Peyer's patch (tissue), 4 donors: Measurements from ENCODE around the gene COX4I1. TPM values are rescaled to one million over a fixed set of nuclear protein-coding genes. Genes with fewer than 3 reads are reported as not detected.
A peak's percentile ranks its signal among the peaks of the same experiment; 100 is the strongest.

Experiments
- DNase-seq, 3 donors: peaks; one replicate each; pipeline ENCODE4 v3.0.0-alpha.2; 2017 to 2019
- H3K27ac ChIP-seq, 4 donors: fragments of 200-600 bp; sonication (generic); one replicate each; pipeline ENCODE4 v1.5.1; 2016 to 2019
- H3K27me3 ChIP-seq, 2 donors: fragments of 200-600 bp; sonication (generic); one replicate each; pipeline ENCODE4 v1.5.1; 2019
- H3K36me3 ChIP-seq, 3 donors: fragments of 200-600 bp; sonication (generic); one replicate each; pipeline ENCODE4 v1.5.1; 2016 to 2019
- H3K4me1 ChIP-seq, 4 donors: fragments of 200-600 bp; sonication (generic); one replicate each; pipeline ENCODE4 v1.5.1; 2016 to 2019
- H3K4me3 ChIP-seq, 4 donors: fragments of 200-600 bp; sonication (generic); 1 replicate in 3 of 4; 2 replicates in 1 of 4; pipeline ENCODE4 v1.5.1; 2016 to 2019; ENCODE audit warnings: mild to moderate bottlenecking in 1 of 4
- H3K9me3 ChIP-seq, 4 donors: fragments of 200-600 bp; sonication (generic); one replicate each; pipeline ENCODE4 v1.5.1; 2016 to 2019; ENCODE audit warnings: mild to moderate bottlenecking in 1 of 4
- CTCF ChIP-seq, 6 experiments: fragments of 450-650 bp in 4 of 6; fragments of 200-600 bp in 2 of 6; sonication (generic) in 1 of 6; IDR thresholded peaks; one replicate each; pipeline ENCODE4 v1.5.1; 2017 to 2019; ENCODE audit warnings: antibody characterized with exemption in 6 of 6, mild to moderate bottlenecking in 3 of 6, moderate library complexity in 1 of 6
- POLR2A ChIP-seq, 2 donors: fragments of 450-650 bp; IDR thresholded peaks; one replicate each; pipeline ENCODE4 v1.5.1; 2017; ENCODE audit warnings: antibody characterized with exemption in 2 of 2, mild to moderate bottlenecking in 2 of 2, moderate library complexity in 2 of 2
- total RNA-seq, 4 donors: library from RNA; depleted of rRNA; stranded (reverse); fragments of >200 nt; gene quantifications; one replicate each; pipeline ENCODE4 v1.1.0, GENCODE V29; 2016

The COX4I1 gene
- total RNA-seq, 4 donors from 2014 or later, result 377 to 758 (median 713) TPM

- Histone ChIP-seq H3K27me3 (peaks cover 0 to 15% of the 10 kb centered on the region in 2 donors), H3K4me1 (peaks cover 4 to 30% (median 17%) of the 10 kb centered on the region in 4 donors), H3K4me3 (peak overlapping the region in 1 of 4 donors; percentile 77), H3K27ac (peak overlapping the region in 1 of 4 donors; percentile 81), H3K36me3 (no peaks in the 10 kb centered on the region), H3K9me3 (no peaks in the 10 kb centered on the region)
- TF ChIP-seq CTCF (IDR thresholded peaks at IDR 0.05) (no peak), POLR2A (IDR thresholded peaks at IDR 0.05) (no peak)
- DNase-seq, result no peak
Observed at GRCh38 chr16:85751698-85752501, 47.6 kb upstream of the COX4I1 start.

GRCh38 chr16:85752511-85753420 is 46.7 kb upstream of the COX4I1 start:
- Histone ChIP-seq H3K9me3 (no peaks in the 10 kb centered on the region), H3K27ac (peak overlapping the region in 1 of 4 donors; percentile 84), H3K4me1 (peaks cover 4 to 30% (median 19%) of the 10 kb centered on the region in 4 donors), H3K27me3 (peaks cover 0 to 15% of the 10 kb centered on the region in 2 donors), H3K36me3 (no peaks in the 10 kb centered on the region), H3K4me3 (no peak overlapping the region)
- TF ChIP-seq POLR2A (IDR thresholded peaks at IDR 0.05), result no peak
- TF ChIP-seq CTCF (IDR thresholded peaks at IDR 0.05), result peak in 1 of 6 experiments; percentile 20
- peak in 2 of 3 donors; percentile 47 to 64 for DNase-seq

DNA sequence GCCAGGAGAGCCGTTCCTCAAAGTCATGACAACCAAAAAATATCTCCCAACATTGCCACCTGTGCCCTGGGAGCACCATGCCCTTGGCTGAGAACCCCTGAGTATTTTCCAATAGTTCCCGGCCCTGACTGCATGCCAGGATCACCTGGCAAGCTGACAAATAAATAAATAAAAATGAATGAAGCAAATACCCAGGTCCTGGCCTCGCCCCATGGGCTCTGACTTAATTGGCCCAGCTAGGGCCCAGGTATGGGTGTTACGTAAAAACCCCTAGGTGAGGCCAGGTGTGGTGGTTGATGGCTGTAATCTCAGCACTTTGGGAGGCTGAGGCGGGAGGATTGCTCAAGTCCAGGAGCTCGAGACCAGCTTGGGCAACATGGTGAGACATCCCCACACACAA is 45.9 kb upstream of the COX4I1 start:
- Histone ChIP-seq H3K27ac (peak overlapping the region in 1 of 4 donors; percentile 84), H3K4me3 (no peak overlapping the region), H3K4me1 (peaks cover 4 to 31% (median 21%) of the 10 kb centered on the region in 4 donors), H3K36me3 (no peaks in the 10 kb centered on the region), H3K9me3 (no peaks in the 10 kb centered on the region), H3K27me3 (peaks cover 0 to 15% of the 10 kb centered on the region in 2 donors)
- TF ChIP-seq CTCF (IDR thresholded peaks at IDR 0.05) (no peak), POLR2A (IDR thresholded peaks at IDR 0.05) (no peak)
- no peak for DNase-seq

- Histone ChIP-seq H3K36me3 (no peaks in the 10 kb centered on the region), H3K4me3 (no peak overlapping the region), H3K9me3 (no peaks in the 10 kb centered on the region), H3K27ac (peak overlapping the region in 1 of 4 donors; percentile 84), H3K27me3 (peaks cover 0 to 15% of the 10 kb centered on the region in 2 donors), H3K4me1 (peaks cover 4 to 34% (median 21%) of the 10 kb centered on the region in 4 donors)
- DNase-seq, result peak in 1 of 3 donors; percentile 39
- no peak for TF ChIP-seq POLR2A (IDR thresholded peaks at IDR 0.05)
- no peak for TF ChIP-seq CTCF (IDR thresholded peaks at IDR 0.05)
Observed at GRCh38 chr16:85753976-85754375, 45.5 kb upstream of the COX4I1 start.

- no peak for TF ChIP-seq CTCF (IDR thresholded peaks at IDR 0.05)
- TF ChIP-seq POLR2A (IDR thresholded peaks at IDR 0.05), result no peak
- Histone ChIP-seq H3K4me1 (peaks cover 4 to 34% (median 21%) of the 10 kb centered on the region in 4 donors), H3K4me3 (no peak overlapping the region), H3K27me3 (peaks cover 0 to 15% of the 10 kb centered on the region in 2 donors), H3K36me3 (no peaks in the 10 kb centered on the region), H3K9me3 (no peaks in the 10 kb centered on the region), H3K27ac (peak overlapping the region in 1 of 4 donors; percentile 84)
- DNase-seq, result peak in 1 of 3 donors; percentile 64
Observed at GRCh38 chr16:85754413-85754812, 45.1 kb upstream of the COX4I1 start.
